Measurements from ENCODE around the gene HSD17B4.

GRCh38 chr5:119426057-119426456 is 26.2 kb upstream of the HSD17B4 start:
- no peak for TF ChIP-seq POLR2AphosphoS5 (IDR thresholded peaks at IDR 0.05; ENCODE audit: borderline replicate concordance, low read depth, low read length)
- TF ChIP-seq EZH2 (IDR thresholded peaks at IDR 0.05) = no peak
